HepG2 (cell line): ENCODE results near the gene THSD4. TPM values are rescaled to one million over a fixed set of nuclear protein-coding genes. Genes with fewer than 3 reads are reported as not detected.

Experiments used
- EHMT2 ChIP-seq: fragments of 200-600 bp; sonication (generic); IDR thresholded peaks from 2 replicates; pipeline ENCODE4 v1.7.0; 2017; ENCODE audit warnings: antibody characterized with exemption, low read depth, low read length, borderline replicate concordance
- NFKBIZ ChIP-seq: IDR thresholded peaks from 2 replicates; pipeline ENCODE4 v1.6.1; 2018; ENCODE audit warnings: missing genetic modification reagents, missing compliant biosample characterization
- SALL2 ChIP-seq: sonication (generic); formaldehyde crosslinking; IDR thresholded peaks from 2 replicates; pipeline ENCODE4 v1.8.1; 2023; ENCODE audit warnings: mild to moderate bottlenecking, missing genetic modification reagents, inconsistent platforms
- SIX1 ChIP-seq: sonication (generic); formaldehyde crosslinking; IDR thresholded peaks from 2 replicates; pipeline ENCODE4 v1.4.0; 2020; ENCODE audit warnings: missing genetic modification reagents, borderline replicate concordance
- STAG1 ChIP-seq: sonication (generic); formaldehyde crosslinking; IDR thresholded peaks from 2 replicates; pipeline ENCODE4 v1.4.0; 2020; ENCODE audit warnings: missing genetic modification reagents
- ZBTB1 ChIP-seq: sonication (generic); formaldehyde crosslinking; IDR thresholded peaks from 2 replicates; pipeline ENCODE4 v1.4.0; 2020; ENCODE audit warnings: missing genetic modification reagents, borderline replicate concordance
- ZNF383 ChIP-seq: sonication (generic); formaldehyde crosslinking; IDR thresholded peaks from 2 replicates; pipeline ENCODE4 v1.4.0; 2020; ENCODE audit warnings: missing genetic modification reagents, mild to moderate bottlenecking, borderline replicate concordance
- ZNF564 ChIP-seq: sonication (generic); formaldehyde crosslinking; IDR thresholded peaks from 2 replicates; pipeline ENCODE4 v1.8.1; 2023; ENCODE audit warnings: mild to moderate bottlenecking, missing genetic modification reagents
- ZNF775 ChIP-seq: sonication (generic); formaldehyde crosslinking; IDR thresholded peaks from 2 replicates; pipeline ENCODE4 v1.4.0; 2020; ENCODE audit warnings: missing genetic modification reagents, mild to moderate bottlenecking, moderate library complexity, borderline replicate concordance
- polyA plus RNA-seq, 8 experiments: library from polyadenylated mRNA; depleted of rRNA in 3 of 8; stranded (reverse) in 7 of 8; unstranded in 1 of 8; fragments of >200 nt; fragmentation: Illumina TruSeq in 4 of 8; extraction: Trizol in 4 of 8; gene quantifications; 2 replicates each; pipeline versions ENCODE4 v1.2.1 to v1.2.3, GENCODE V29; 2011 to 2016; ENCODE audit warnings: low read depth in 4 of 8, missing spikeins in 1 of 8, mixed read lengths in 1 of 8; ENCODE audit not compliant: insufficient read depth in 1 of 8
- total RNA-seq, 5 experiments: library from RNA; depleted of rRNA; stranded (reverse); fragments of >200 nt; fragmentation: Illumina TruSeq; extraction: Trizol; gene quantifications; 2 replicates each; pipeline ENCODE4 v1.2.3, GENCODE V29; 2016; ENCODE audit warnings: low read depth in 1 of 5
- TF ChIP-seq, protein P1 (sequence below): sonication (generic); formaldehyde crosslinking; conservative IDR thresholded peaks from 2 replicates; pipeline ENCODE4 v1.4.0; 2020; ENCODE audit warnings: mild to moderate bottlenecking, missing genetic modification reagents, moderate library complexity
- TF ChIP-seq, protein P2 (sequence below): sonication (generic); formaldehyde crosslinking; IDR thresholded peaks from 2 replicates; pipeline ENCODE4 v1.5.1; 2020; ENCODE audit warnings: mild to moderate bottlenecking, missing genetic modification reagents
- TF ChIP-seq, protein P3 (sequence below): sonication (generic); formaldehyde crosslinking; IDR thresholded peaks from 2 replicates; pipeline ENCODE4 v1.5.0; 2020; ENCODE audit warnings: mild to moderate bottlenecking, missing genetic modification reagents, borderline replicate concordance

THSD4 gene
- total and polyA plus RNA-seq, 2 of the 13 experiments (the other 11 are each of a cell fraction or from before 2014, with no cell fraction given) = 0.07 to 0.21 TPM

DNA sequence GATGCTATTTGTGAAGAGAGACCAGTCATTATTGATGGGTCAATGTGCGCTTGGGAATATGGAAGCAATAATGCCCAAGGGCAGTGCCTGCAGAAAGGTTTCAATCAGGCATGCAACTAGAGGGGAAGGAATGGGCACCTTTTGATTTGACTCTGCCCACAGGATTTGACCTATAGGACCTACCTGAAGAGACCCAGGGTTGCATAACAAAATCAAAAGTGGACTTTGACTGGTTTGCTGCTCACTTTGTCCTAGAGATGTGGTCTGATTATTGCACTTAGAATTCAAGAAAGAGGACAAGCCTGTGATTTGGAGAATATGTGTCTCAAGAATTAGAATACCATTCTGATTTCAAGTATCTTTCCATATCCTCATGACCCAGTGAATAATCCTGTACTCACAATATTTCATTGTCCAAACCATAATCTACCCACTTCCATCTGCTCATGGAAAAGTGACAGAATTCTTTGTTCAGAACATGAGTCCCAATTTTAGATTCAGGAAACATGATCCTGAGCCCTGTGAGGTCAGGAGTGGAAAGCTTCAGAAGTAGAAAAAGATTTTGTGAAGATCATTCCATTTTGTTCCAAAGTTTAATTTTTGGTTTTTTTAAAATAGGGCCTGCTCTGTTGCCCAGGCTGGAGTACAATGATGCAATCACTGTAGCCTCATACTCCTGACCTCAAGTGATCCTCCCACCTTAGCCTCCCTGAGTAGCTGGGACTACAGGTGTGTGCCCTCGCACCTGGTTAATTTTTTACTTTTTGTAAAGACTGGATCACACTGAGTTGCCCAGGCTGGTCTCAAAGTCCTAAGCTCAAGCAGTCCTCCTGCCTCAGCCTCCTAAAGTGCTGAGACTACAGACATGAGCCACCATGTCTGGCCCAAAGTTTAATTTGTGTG is 543.8 kb downstream of the THSD4 start (continued):
- TF ChIP-seq ZBTB1 (CRISPR knock-in tag) (no peak), SIX1 (no peak), ZNF383 (CRISPR knock-in tag) (no peak), EHMT2 (no peak), NFKBIZ (CRISPR knock-in tag) (no peak), STAG1 (CRISPR knock-in tag) (no peak), ZNF564 (no peak), SALL2 (CRISPR knock-in tag) (no peak), ZNF775 (CRISPR knock-in tag) (no peak)
- TF ChIP-seq, protein P1, sequence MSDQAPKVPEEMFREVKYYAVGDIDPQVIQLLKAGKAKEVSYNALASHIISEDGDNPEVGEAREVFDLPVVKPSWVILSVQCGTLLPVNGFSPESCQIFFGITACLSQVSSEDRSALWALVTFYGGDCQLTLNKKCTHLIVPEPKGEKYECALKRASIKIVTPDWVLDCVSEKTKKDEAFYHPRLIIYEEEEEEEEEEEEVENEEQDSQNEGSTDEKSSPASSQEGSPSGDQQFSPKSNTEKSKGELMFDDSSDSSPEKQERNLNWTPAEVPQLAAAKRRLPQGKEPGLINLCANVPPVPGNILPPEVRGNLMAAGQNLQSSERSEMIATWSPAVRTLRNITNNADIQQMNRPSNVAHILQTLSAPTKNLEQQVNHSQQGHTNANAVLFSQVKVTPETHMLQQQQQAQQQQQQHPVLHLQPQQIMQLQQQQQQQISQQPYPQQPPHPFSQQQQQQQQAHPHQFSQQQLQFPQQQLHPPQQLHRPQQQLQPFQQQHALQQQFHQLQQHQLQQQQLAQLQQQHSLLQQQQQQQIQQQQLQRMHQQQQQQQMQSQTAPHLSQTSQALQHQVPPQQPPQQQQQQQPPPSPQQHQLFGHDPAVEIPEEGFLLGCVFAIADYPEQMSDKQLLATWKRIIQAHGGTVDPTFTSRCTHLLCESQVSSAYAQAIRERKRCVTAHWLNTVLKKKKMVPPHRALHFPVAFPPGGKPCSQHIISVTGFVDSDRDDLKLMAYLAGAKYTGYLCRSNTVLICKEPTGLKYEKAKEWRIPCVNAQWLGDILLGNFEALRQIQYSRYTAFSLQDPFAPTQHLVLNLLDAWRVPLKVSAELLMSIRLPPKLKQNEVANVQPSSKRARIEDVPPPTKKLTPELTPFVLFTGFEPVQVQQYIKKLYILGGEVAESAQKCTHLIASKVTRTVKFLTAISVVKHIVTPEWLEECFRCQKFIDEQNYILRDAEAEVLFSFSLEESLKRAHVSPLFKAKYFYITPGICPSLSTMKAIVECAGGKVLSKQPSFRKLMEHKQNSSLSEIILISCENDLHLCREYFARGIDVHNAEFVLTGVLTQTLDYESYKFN (CRISPR knock-in tag) = peak; percentile 31; the same call in 1 of the 2 replicates
- TF ChIP-seq, protein P2, sequence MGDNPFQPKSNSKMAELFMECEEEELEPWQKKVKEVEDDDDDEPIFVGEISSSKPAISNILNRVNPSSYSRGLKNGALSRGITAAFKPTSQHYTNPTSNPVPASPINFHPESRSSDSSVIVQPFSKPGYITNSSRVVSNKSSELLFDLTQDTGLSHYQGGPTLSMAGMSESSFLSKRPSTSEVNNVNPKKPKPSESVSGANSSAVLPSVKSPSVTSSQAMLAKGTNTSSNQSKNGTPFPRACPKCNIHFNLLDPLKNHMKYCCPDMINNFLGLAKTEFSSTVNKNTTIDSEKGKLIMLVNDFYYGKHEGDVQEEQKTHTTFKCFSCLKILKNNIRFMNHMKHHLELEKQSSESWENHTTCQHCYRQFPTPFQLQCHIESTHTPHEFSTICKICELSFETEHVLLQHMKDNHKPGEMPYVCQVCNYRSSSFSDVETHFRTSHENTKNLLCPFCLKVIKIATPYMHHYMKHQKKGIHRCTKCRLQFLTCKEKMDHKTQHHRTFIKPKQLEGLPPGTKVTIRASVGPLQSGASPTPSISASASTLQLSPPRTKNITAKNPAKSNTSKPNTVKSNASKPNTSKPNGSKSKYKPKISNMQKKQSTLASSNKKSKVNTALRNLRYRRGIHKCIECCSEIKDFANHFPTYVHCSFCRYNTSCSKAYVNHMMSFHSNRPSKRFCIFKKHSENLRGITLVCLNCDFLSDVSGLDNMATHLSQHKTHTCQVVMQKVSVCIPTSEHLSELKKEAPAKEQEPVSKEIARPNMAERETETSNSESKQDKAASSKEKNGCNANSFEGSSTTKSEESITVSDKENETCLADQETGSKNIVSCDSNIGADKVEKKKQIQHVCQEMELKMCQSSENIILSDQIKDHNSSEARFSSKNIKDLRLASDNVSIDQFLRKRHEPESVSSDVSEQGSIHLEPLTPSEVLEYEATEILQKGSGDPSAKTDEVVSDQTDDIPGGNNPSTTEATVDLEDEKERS (CRISPR knock-in tag) = peak; percentile 60; the same call in 1 of the 2 replicates
- TF ChIP-seq, protein P3, sequence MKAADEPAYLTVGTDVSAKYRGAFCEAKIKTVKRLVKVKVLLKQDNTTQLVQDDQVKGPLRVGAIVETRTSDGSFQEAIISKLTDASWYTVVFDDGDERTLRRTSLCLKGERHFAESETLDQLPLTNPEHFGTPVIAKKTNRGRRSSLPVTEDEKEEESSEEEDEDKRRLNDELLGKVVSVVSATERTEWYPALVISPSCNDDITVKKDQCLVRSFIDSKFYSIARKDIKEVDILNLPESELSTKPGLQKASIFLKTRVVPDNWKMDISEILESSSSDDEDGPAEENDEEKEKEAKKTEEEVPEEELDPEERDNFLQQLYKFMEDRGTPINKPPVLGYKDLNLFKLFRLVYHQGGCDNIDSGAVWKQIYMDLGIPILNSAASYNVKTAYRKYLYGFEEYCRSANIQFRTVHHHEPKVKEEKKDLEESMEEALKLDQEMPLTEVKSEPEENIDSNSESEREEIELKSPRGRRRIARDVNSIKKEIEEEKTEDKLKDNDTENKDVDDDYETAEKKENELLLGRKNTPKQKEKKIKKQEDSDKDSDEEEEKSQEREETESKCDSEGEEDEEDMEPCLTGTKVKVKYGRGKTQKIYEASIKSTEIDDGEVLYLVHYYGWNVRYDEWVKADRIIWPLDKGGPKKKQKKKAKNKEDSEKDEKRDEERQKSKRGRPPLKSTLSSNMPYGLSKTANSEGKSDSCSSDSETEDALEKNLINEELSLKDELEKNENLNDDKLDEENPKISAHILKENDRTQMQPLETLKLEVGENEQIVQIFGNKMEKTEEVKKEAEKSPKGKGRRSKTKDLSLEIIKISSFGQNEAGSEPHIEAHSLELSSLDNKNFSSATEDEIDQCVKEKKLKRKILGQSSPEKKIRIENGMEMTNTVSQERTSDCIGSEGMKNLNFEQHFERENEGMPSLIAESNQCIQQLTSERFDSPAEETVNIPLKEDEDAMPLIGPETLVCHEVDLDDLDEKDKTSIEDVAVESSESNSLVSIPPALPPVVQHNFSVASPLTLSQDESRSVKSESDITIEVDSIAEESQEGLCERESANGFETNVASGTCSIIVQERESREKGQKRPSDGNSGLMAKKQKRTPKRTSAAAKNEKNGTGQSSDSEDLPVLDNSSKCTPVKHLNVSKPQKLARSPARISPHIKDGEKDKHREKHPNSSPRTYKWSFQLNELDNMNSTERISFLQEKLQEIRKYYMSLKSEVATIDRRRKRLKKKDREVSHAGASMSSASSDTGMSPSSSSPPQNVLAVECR (CRISPR knock-in tag) = 0 out of 2 replicates have a peak, but pooled peaks have one; percentile 26
